Measurements from ENCODE around the gene STAMBPL1. TPM values are rescaled to one million over a fixed set of nuclear protein-coding genes. Genes with fewer than 3 reads are reported as not detected.
A peak's percentile ranks its signal among the peaks of the same experiment; 100 is the strongest.
"Not testable (repeated sequence)": the region's sequence is repeated elsewhere in the genome, so short reads cannot be mapped to it uniquely, and the experiment has no call there.

The STAMBPL1 gene
- total RNA-seq (2014; rRNA removed; shearing (Covaris generic)): 33.5 and 41.5 TPM in 2 replicates
- 17.4 and 18.0 TPM in 2 replicates for polyA plus RNA-seq (2015; cell fraction: cytosol; rRNA removed)
- 19.9 and 20.5 TPM in 2 replicates for polyA plus RNA-seq (2015; cell fraction: nucleus; rRNA removed)

- no peak for DNase-seq (ENCODE audit: low read depth)
Measured at GRCh38 chr10:88879534-88880281, at the start of gene STAMBPL1. STAMBPL1 (plus strand) TSS chr10:88880245; CDS start chr10:88901709, 21,464 bp downstream.

DNA sequence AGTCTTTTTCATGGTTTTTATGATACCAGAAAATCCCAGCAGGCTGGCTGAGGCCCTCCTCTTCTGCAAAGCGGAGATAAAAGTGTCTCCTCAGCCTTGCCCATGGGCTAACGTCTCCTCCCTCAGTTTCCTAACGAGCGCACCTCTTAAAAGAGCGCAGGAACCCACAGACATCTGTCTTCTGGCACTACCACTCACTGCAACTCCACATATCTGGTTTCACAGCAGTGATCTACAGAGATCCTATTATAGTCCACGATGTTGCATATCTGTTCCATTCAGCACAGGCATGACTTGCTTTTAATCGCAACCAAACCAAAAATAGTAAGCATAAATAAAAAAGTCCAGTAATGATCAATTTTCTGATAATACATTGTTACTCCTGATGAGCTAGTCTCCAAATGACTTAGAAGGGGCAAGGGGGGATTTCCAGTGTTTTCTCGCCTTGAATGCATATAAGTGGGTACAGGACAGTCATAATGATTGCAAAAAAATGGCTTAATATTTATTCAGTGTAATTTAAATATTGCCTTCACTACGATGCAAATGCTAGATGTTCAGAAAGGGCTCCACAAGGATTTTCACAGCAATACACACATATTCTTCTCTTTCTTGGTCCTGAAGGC is 49.3 kb upstream of the STAMBPL1 start:
- no peak for DNase-seq (ENCODE audit: low read depth)

- no peak for DNase-seq (ENCODE audit: low read depth)
Measured at GRCh38 chr10:88831709-88832108, 48.3 kb upstream of the STAMBPL1 start.

- DNase-seq (ENCODE audit: low read depth): no peak
Measured at GRCh38 chr10:88832376-88832775, 47.7 kb upstream of the STAMBPL1 start.

- DNase-seq (ENCODE audit: low read depth): no peak
Measured at GRCh38 chr10:88833156-88833555, 46.9 kb upstream of the STAMBPL1 start.

- no peak for DNase-seq (ENCODE audit: low read depth)
Measured at GRCh38 chr10:88833723-88834122, 46.3 kb upstream of the STAMBPL1 start.

GRCh38 chr10:88835096-88835909 is 44.7 kb upstream of the STAMBPL1 start:
- peak; percentile 77 for DNase-seq (ENCODE audit: low read depth)

DNA sequence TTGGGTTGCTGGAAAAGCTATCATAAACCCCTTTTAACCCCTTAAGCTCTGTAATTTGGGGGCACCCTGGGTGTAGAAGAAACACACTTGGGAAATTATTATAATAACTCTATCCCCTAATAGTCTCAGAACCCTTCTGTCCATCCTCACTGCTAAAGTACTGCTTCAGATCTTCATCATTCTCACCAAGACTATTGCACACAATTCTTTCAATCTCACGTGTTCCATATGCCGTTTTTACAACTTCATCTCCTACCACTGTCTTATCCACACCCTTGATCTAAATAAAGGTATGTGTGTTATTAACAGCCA is 44.2 kb upstream of the STAMBPL1 start:
- DNase-seq (ENCODE audit: low read depth): no peak

DNA sequence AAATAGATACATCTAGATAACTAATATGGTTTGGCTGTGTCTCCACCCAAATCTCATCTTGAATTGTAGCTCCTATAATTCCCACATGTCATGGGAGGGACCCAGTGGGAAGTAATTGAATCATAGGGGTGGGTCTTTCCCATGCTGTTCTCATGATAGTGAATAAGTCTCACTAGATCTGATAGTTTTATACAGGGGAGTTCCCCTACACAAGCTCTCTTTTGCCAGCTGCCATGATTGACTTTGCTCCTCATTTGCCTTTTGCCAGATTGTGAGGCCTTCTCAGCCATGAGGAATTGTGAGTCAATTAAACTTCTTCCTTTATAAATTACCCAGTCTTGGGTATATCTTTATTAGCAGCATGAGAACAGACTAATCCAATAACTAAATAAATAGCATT is 42.4 kb upstream of the STAMBPL1 start:
- not testable (repeated sequence) for DNase-seq (ENCODE audit: low read depth)

- peak; percentile 21 for DNase-seq (ENCODE audit: low read depth)
Measured at GRCh38 chr10:88838766-88839350, 41.2 kb upstream of the STAMBPL1 start.

- no peak for DNase-seq (ENCODE audit: low read depth)
Measured at GRCh38 chr10:88840104-88840503, 39.9 kb upstream of the STAMBPL1 start.

GRCh38 chr10:88840881-88841280 is 39.2 kb upstream of the STAMBPL1 start:
- no peak for DNase-seq (ENCODE audit: low read depth)

DNA sequence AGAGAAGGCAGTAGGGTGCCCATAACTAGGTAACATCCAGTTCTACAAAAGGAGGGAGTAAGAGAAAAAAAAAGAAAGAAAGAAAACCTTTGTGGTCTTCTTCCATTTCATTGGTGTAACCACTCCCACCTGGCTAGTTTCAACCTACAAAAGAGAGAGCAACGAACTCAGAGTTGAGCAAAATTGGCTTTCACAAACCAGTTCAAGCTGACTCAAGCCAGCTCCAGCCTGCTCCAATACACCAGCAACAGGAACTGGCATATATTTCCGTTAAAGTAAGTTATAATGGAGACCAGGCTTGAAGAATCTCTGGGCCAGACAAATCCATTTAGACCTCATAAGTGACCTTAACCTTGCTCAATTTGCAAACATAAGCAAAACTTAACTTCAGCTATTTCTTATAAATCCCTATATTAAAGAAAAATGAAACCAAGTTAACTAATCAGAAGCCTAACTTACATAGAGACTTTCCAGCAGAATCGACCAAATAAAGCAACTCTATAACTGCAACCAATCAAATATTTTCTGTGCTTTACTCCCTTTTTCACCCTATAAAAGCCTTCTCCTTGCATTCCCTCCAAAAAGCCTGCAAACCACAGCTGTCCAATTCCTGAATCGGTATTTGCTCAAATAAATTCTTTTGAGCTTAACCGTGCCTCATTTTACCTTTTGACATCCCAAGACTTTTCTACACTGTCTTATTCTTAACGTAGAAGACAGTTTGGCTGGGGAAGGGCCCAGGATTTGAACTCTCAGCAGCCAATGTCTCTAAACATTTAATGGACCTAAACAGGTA is 38.5 kb upstream of the STAMBPL1 start:
- DNase-seq (ENCODE audit: low read depth): no peak

- no peak for DNase-seq (ENCODE audit: low read depth)
Measured at GRCh38 chr10:88843171-88843570, 36.9 kb upstream of the STAMBPL1 start.

DNA sequence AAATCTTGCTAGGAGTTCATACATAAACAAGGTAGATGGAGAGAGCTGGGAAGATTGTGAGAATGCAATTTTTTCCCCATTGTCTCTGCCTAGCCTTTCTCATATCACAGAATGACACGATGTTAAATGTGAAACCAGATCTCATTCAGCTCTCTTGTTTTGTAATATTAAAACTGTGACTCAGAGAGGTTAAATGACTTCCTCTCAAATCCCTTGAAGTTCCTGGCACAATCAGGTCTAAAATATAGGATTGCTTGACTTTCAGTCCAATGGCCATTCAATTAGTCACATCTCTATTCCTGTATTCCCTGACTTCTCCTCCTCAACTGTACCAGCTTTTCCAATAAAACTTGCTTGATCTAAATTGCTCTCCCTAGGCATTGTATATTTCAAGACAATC is 31.5 kb upstream of the STAMBPL1 start:
- peak; percentile 92 for DNase-seq (ENCODE audit: low read depth)

- no peak for DNase-seq (ENCODE audit: low read depth)
Measured at GRCh38 chr10:88849234-88849633, 30.8 kb upstream of the STAMBPL1 start.

- DNase-seq (ENCODE audit: low read depth): no peak
Measured at GRCh38 chr10:88850712-88851111, 29.3 kb upstream of the STAMBPL1 start.

DNA sequence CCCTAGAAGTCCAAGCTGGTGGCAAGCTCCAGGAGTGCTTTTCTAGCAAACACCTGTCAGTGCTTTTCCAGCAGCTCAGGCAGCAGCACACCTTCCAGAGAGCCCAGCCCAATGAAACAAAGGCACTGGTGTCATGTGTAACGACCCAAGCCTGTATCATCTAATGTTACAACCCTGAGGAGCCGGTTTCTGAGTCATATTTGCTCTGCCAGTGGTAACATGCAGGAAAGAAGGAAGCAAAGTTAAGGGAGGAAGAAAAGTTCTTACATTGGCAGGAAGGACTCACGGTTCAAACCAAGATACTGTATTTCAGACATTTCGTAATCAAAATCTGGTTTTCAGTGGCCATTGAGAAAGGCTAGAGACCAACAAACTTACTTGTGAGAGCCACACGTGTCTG is 28.3 kb upstream of the STAMBPL1 start, which contains the start of gene ANKRD22:
TSS of gene ANKRD22 (minus strand) at position 139 of the 400 bp plus-strand sequence. CDS start 237 bp downstream, outside the sequence.
- DNase-seq (ENCODE audit: low read depth): peak; percentile 86

DNA sequence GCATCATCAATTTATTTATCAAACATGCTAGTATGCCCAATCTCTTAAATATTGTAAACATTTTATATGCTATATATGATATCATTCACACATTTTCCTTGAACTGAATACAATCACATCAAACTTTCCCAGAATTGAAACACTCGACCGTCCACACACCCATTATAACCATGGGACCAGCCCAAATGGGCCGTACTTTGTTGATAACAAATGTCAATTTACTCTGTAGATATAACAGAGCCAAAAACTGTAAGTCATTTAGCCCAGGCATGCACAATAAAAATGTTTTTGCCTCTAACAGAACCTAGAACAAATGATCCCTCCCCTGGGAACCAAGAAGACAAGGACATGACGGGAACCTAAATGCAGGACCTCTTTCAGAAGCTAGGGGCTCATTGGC is 27.7 kb upstream of the STAMBPL1 start:
- no peak for DNase-seq (ENCODE audit: low read depth)

GRCh38 chr10:88853155-88853881 is 26.7 kb upstream of the STAMBPL1 start:
- no peak for DNase-seq (ENCODE audit: low read depth)
